IPS-15b (cell line): ENCODE measurements around the gene AHSP.
A peak's percentile ranks its signal among the peaks of the same experiment; 100 is the strongest.
"Not testable (repeated sequence)": the region's sequence is repeated elsewhere in the genome, so short reads cannot be mapped to it uniquely, and the experiment has no call there.

Source experiments
- H3K27me3 ChIP-seq: one replicate; pipeline ENCODE4 v1.6.1; 2013; ENCODE audit warnings: low read length; ENCODE audit not compliant: control insufficient read depth, insufficient read depth
- H3K36me3 ChIP-seq: one replicate; pipeline ENCODE4 v1.6.1; 2013; ENCODE audit warnings: low read length; ENCODE audit not compliant: control insufficient read depth, insufficient read depth
- H3K4me1 ChIP-seq: one replicate; pipeline ENCODE4 v1.6.1; 2013; ENCODE audit warnings: mild to moderate bottlenecking, low read length; ENCODE audit not compliant: control insufficient read depth, insufficient read depth
- H3K4me3 ChIP-seq: one replicate; pipeline ENCODE4 v1.5.1; 2013; ENCODE audit warnings: low read depth, low read length
- H3K9ac ChIP-seq: one replicate; pipeline ENCODE4 v1.6.1; 2013; ENCODE audit warnings: low read depth, mild to moderate bottlenecking, low read length
- H3K9me3 ChIP-seq: one replicate; pipeline ENCODE4 v1.6.1; 2013; ENCODE audit warnings: mild to moderate bottlenecking, low read length; ENCODE audit not compliant: control insufficient read depth, insufficient read depth

Gene AHSP

GRCh38 chr16:31503555-31503954 is 24.1 kb upstream of the AHSP start:
- Histone ChIP-seq H3K36me3 (peaks cover 12% of the 10 kb centered on the region), H3K4me1 (peaks cover 12% of the 10 kb centered on the region)
- H3K9me3 ChIP-seq, H3K27me3 ChIP-seq, H3K9ac ChIP-seq, H3K4me3 ChIP-seq: not testable (repeated sequence)

GRCh38 chr16:31504159-31504558 is 23.5 kb upstream of the AHSP start:
- Histone ChIP-seq H3K4me3 (no peak overlapping the region), H3K9ac (no peak overlapping the region), H3K9me3 (no peaks in the 10 kb centered on the region), H3K36me3 (peaks cover 11% of the 10 kb centered on the region), H3K27me3 (no peaks in the 10 kb centered on the region), H3K4me1 (peaks cover 12% of the 10 kb centered on the region)

- Histone ChIP-seq H3K9ac (no peak overlapping the region), H3K4me1 (peaks cover 12% of the 10 kb centered on the region), H3K4me3 (no peak overlapping the region), H3K9me3 (no peaks in the 10 kb centered on the region), H3K36me3 (no peaks in the 10 kb centered on the region), H3K27me3 (no peaks in the 10 kb centered on the region)
Measured at GRCh38 chr16:31505483-31505882, 22.2 kb upstream of the AHSP start.

GRCh38 chr16:31507617-31507928 is 20.1 kb upstream of the AHSP start:
- Histone ChIP-seq H3K9ac (peak overlapping the region; percentile 96), H3K27me3 (no peaks in the 10 kb centered on the region), H3K4me3 (peak overlapping the region; percentile 95), H3K9me3 (no peaks in the 10 kb centered on the region), H3K4me1 (peaks cover 3% of the 10 kb centered on the region), H3K36me3 (no peaks in the 10 kb centered on the region)

GRCh38 chr16:31507929-31508705 is 19.6 kb upstream of the AHSP start, which contains the start of gene RUSF1:
Gene RUSF1, minus strand, starts transcription at chr16:31508391. Its CDS starts 18 bp downstream, at chr16:31508373.
- H3K27me3 ChIP-seq = no peaks in the 10 kb centered on the region
- peak within 1 kb of the TSS; percentile 95 for H3K4me3 ChIP-seq
- H3K4me1 ChIP-seq = peaks cover 3% of the 10 kb centered on the region

GRCh38 chr16:31508706-31509195 is 18.9 kb upstream of the AHSP start:
- H3K4me1 ChIP-seq = peaks cover 3% of the 10 kb centered on the region

More at GRCh38 chr16:31507929-31508705, 19.6 kb upstream of the AHSP start, which contains the start of gene RUSF1:
- Histone ChIP-seq H3K9me3 (no peaks in the 10 kb centered on the region), H3K36me3 (no peaks in the 10 kb centered on the region), H3K9ac (peak within 1 kb of the TSS; percentile 96)

GRCh38 chr16:31513126-31513525 is 14.6 kb upstream of the AHSP start:
- Histone ChIP-seq H3K9ac (no peak overlapping the region), H3K36me3 (no peaks in the 10 kb centered on the region), H3K27me3 (no peaks in the 10 kb centered on the region), H3K4me3 (no peak overlapping the region), H3K9me3 (no peaks in the 10 kb centered on the region), H3K4me1 (peaks cover 3% of the 10 kb centered on the region)

More at GRCh38 chr16:31508706-31509195, 18.9 kb upstream of the AHSP start:
- Histone ChIP-seq H3K9me3 (no peaks in the 10 kb centered on the region), H3K4me3 (peak overlapping the region; percentile 95), H3K36me3 (no peaks in the 10 kb centered on the region), H3K27me3 (no peaks in the 10 kb centered on the region), H3K9ac (peak overlapping the region; percentile 96)

- no peaks in the 10 kb centered on the region for H3K36me3 ChIP-seq
- H3K9me3 ChIP-seq = no peaks in the 10 kb centered on the region
- H3K9ac ChIP-seq = no peak overlapping the region
- no peaks in the 10 kb centered on the region for H3K27me3 ChIP-seq
- H3K4me3 ChIP-seq = no peak overlapping the region
- peaks cover 3% of the 10 kb centered on the region for H3K4me1 ChIP-seq
Measured at GRCh38 chr16:31513884-31514283, 13.8 kb upstream of the AHSP start.

- Histone ChIP-seq H3K27me3 (no peaks in the 10 kb centered on the region), H3K4me1 (peaks cover 3% of the 10 kb centered on the region), H3K9ac (no peak overlapping the region), H3K36me3 (no peaks in the 10 kb centered on the region), H3K4me3 (no peak overlapping the region), H3K9me3 (no peaks in the 10 kb centered on the region)
Measured at GRCh38 chr16:31517800-31518402, 9.8 kb upstream of the AHSP start.

GRCh38 chr16:31519759-31520431 is 7.8 kb upstream of the AHSP start:
- peaks cover 3% of the 10 kb centered on the region for H3K4me1 ChIP-seq
- no peak overlapping the region for H3K9ac ChIP-seq
- peaks cover 2% of the 10 kb centered on the region for H3K27me3 ChIP-seq
- H3K9me3 ChIP-seq = no peaks in the 10 kb centered on the region
- no peak overlapping the region for H3K4me3 ChIP-seq
- H3K36me3 ChIP-seq = no peaks in the 10 kb centered on the region

GRCh38 chr16:31521368-31521767 is 6.3 kb upstream of the AHSP start:
- Histone ChIP-seq H3K4me1 (no peaks in the 10 kb centered on the region), H3K27me3 (peaks cover 2% of the 10 kb centered on the region), H3K4me3 (no peak overlapping the region), H3K9ac (no peak overlapping the region), H3K36me3 (no peaks in the 10 kb centered on the region), H3K9me3 (no peaks in the 10 kb centered on the region)
